ENCODE data around the gene GLP1R.

The GLP1R gene

GRCh38 chr6:39104528-39104927, 55.9 kb downstream of the GLP1R start:
- H3K27me3 ChIP-seq (ENCODE audit: control insufficient read depth, insufficient read depth, low read length), result no peaks in the 10 kb centered on the region
- H3K9ac ChIP-seq (ENCODE audit: low read length), result no peak overlapping the region
- no peak overlapping the region for H3K27ac ChIP-seq (ENCODE audit: low read depth, low read length)
- peaks cover 4% of the 10 kb centered on the region for H3K36me3 ChIP-seq (ENCODE audit: control insufficient read depth, insufficient read depth, low read length)
- no peaks in the 10 kb centered on the region for H3K4me1 ChIP-seq (ENCODE audit: control insufficient read depth, insufficient read depth, low read length)
- no peak overlapping the region for H3K4me3 ChIP-seq (ENCODE audit: low read length)

GRCh38 chr6:39107034-39107433, 58.5 kb downstream of the GLP1R start:
- H3K27me3 ChIP-seq (ENCODE audit: control insufficient read depth, insufficient read depth, low read length), result no peaks in the 10 kb centered on the region
- no peak overlapping the region for H3K27ac ChIP-seq (ENCODE audit: low read depth, low read length)
- H3K9ac ChIP-seq (ENCODE audit: low read length), result no peak overlapping the region
- no peak overlapping the region for H3K4me3 ChIP-seq (ENCODE audit: low read length)
- H3K4me1 ChIP-seq (ENCODE audit: control insufficient read depth, insufficient read depth, low read length), result no peaks in the 10 kb centered on the region
- H3K36me3 ChIP-seq (ENCODE audit: control insufficient read depth, insufficient read depth, low read length), result peaks cover 4% of the 10 kb centered on the region

GRCh38 chr6:39107641-39108040, 59.1 kb downstream of the GLP1R start:
- Histone ChIP-seq H3K9ac (ENCODE audit: low read length) (no peak overlapping the region), H3K27me3 (ENCODE audit: control insufficient read depth, insufficient read depth, low read length) (no peaks in the 10 kb centered on the region), H3K27ac (ENCODE audit: low read depth, low read length) (no peak overlapping the region), H3K4me1 (ENCODE audit: control insufficient read depth, insufficient read depth, low read length) (no peaks in the 10 kb centered on the region), H3K4me3 (ENCODE audit: low read length) (no peak overlapping the region), H3K36me3 (ENCODE audit: control insufficient read depth, insufficient read depth, low read length) (peaks cover 4% of the 10 kb centered on the region)

GRCh38 chr6:39108041-39108839, 59.7 kb downstream of the GLP1R start:
- no peaks in the 10 kb centered on the region for H3K27me3 ChIP-seq (ENCODE audit: control insufficient read depth, insufficient read depth, low read length)
- H3K36me3 ChIP-seq (ENCODE audit: control insufficient read depth, insufficient read depth, low read length), result peaks cover 4% of the 10 kb centered on the region
- no peak overlapping the region for H3K9ac ChIP-seq (ENCODE audit: low read length)
- no peak overlapping the region for H3K27ac ChIP-seq (ENCODE audit: low read depth, low read length)
- H3K4me1 ChIP-seq (ENCODE audit: control insufficient read depth, insufficient read depth, low read length), result no peaks in the 10 kb centered on the region
- H3K4me3 ChIP-seq (ENCODE audit: low read length), result no peak overlapping the region

GRCh38 chr6:39111280-39111679, 62.7 kb downstream of the GLP1R start:
- no peak overlapping the region for H3K27ac ChIP-seq (ENCODE audit: low read depth, low read length)
- no peaks in the 10 kb centered on the region for H3K36me3 ChIP-seq (ENCODE audit: control insufficient read depth, insufficient read depth, low read length)
- H3K9ac ChIP-seq (ENCODE audit: low read length), result no peak overlapping the region
- no peak overlapping the region for H3K4me3 ChIP-seq (ENCODE audit: low read length)
- peaks cover 6% of the 10 kb centered on the region for H3K4me1 ChIP-seq (ENCODE audit: control insufficient read depth, insufficient read depth, low read length)
- H3K27me3 ChIP-seq (ENCODE audit: control insufficient read depth, insufficient read depth, low read length), result no peaks in the 10 kb centered on the region

GRCh38 chr6:39113788-39114187, 65.2 kb downstream of the GLP1R start:
- Histone ChIP-seq H3K27me3 (ENCODE audit: control insufficient read depth, insufficient read depth, low read length) (no peaks in the 10 kb centered on the region), H3K27ac (ENCODE audit: low read depth, low read length) (no peak overlapping the region), H3K4me1 (ENCODE audit: control insufficient read depth, insufficient read depth, low read length) (peaks cover 6% of the 10 kb centered on the region), H3K36me3 (ENCODE audit: control insufficient read depth, insufficient read depth, low read length) (no peaks in the 10 kb centered on the region), H3K9ac (ENCODE audit: low read length) (no peak overlapping the region), H3K4me3 (ENCODE audit: low read length) (peak overlapping the region; percentile 64)

- Histone ChIP-seq H3K36me3 (ENCODE audit: control insufficient read depth, insufficient read depth, low read length) (no peaks in the 10 kb centered on the region), H3K27ac (ENCODE audit: low read depth, low read length) (peak overlapping the region; percentile 90), H3K4me1 (ENCODE audit: control insufficient read depth, insufficient read depth, low read length) (peaks cover 6% of the 10 kb centered on the region), H3K27me3 (ENCODE audit: control insufficient read depth, insufficient read depth, low read length) (no peaks in the 10 kb centered on the region), H3K9ac (ENCODE audit: low read length) (no peak overlapping the region), H3K4me3 (ENCODE audit: low read length) (peak overlapping the region; percentile 64)
Measured at GRCh38 chr6:39114388-39114703, 65.8 kb downstream of the GLP1R start.

- H3K27ac ChIP-seq (ENCODE audit: low read depth, low read length), result peak within 1 kb of the TSS; percentile 90
- H3K27me3 ChIP-seq (ENCODE audit: control insufficient read depth, insufficient read depth, low read length), result no peaks in the 10 kb centered on the region
- H3K9ac ChIP-seq (ENCODE audit: low read length), result peak within 1 kb of the TSS; percentile 43
- peaks cover 6% of the 10 kb centered on the region for H3K4me1 ChIP-seq (ENCODE audit: control insufficient read depth, insufficient read depth, low read length)
- no peaks in the 10 kb centered on the region for H3K36me3 ChIP-seq (ENCODE audit: control insufficient read depth, insufficient read depth, low read length)
- peak within 1 kb of the TSS; percentile 64 for H3K4me3 ChIP-seq (ENCODE audit: low read length)
Measured at GRCh38 chr6:39114704-39115599, 66.4 kb downstream of the GLP1R start, which contains the start of gene SAYSD1. TSS of gene SAYSD1 (minus strand) at chr6:39115186. CDS start at chr6:39115089, 97 bp downstream.

GRCh38 chr6:39118921-39119320, 70.3 kb downstream of the GLP1R start:
- H3K4me3 ChIP-seq (ENCODE audit: low read length), result no peak overlapping the region
- H3K27me3 ChIP-seq (ENCODE audit: control insufficient read depth, insufficient read depth, low read length), result no peaks in the 10 kb centered on the region
- H3K9ac ChIP-seq (ENCODE audit: low read length), result no peak overlapping the region

GRCh38 chr6:39124114-39124513, 75.5 kb downstream of the GLP1R start:
- Histone ChIP-seq H3K4me3 (ENCODE audit: low read length) (no peak overlapping the region), H3K4me1 (ENCODE audit: control insufficient read depth, insufficient read depth, low read length) (no peaks in the 10 kb centered on the region), H3K36me3 (ENCODE audit: control insufficient read depth, insufficient read depth, low read length) (no peaks in the 10 kb centered on the region), H3K27me3 (ENCODE audit: control insufficient read depth, insufficient read depth, low read length) (no peaks in the 10 kb centered on the region), H3K9ac (ENCODE audit: low read length) (no peak overlapping the region), H3K27ac (ENCODE audit: low read depth, low read length) (no peak overlapping the region)

More at GRCh38 chr6:39118921-39119320, 70.3 kb downstream of the GLP1R start:
- no peaks in the 10 kb centered on the region for H3K36me3 ChIP-seq (ENCODE audit: control insufficient read depth, insufficient read depth, low read length)
- no peak overlapping the region for H3K27ac ChIP-seq (ENCODE audit: low read depth, low read length)
- H3K4me1 ChIP-seq (ENCODE audit: control insufficient read depth, insufficient read depth, low read length), result peaks cover 4% of the 10 kb centered on the region

- Histone ChIP-seq H3K27me3 (ENCODE audit: control insufficient read depth, insufficient read depth, low read length) (no peaks in the 10 kb centered on the region), H3K9ac (ENCODE audit: low read length) (no peak overlapping the region), H3K4me3 (ENCODE audit: low read length) (no peak overlapping the region), H3K27ac (ENCODE audit: low read depth, low read length) (no peak overlapping the region), H3K36me3 (ENCODE audit: control insufficient read depth, insufficient read depth, low read length) (no peaks in the 10 kb centered on the region), H3K4me1 (ENCODE audit: control insufficient read depth, insufficient read depth, low read length) (no peaks in the 10 kb centered on the region)
Measured at GRCh38 chr6:39128106-39128505, 79.5 kb downstream of the GLP1R start.

- H3K9ac ChIP-seq (ENCODE audit: low read length), result no peak overlapping the region
- H3K4me3 ChIP-seq (ENCODE audit: low read length), result no peak overlapping the region
- H3K4me1 ChIP-seq (ENCODE audit: control insufficient read depth, insufficient read depth, low read length), result no peaks in the 10 kb centered on the region
- no peak overlapping the region for H3K27ac ChIP-seq (ENCODE audit: low read depth, low read length)
- H3K27me3 ChIP-seq (ENCODE audit: control insufficient read depth, insufficient read depth, low read length), result no peaks in the 10 kb centered on the region
- H3K36me3 ChIP-seq (ENCODE audit: control insufficient read depth, insufficient read depth, low read length), result no peaks in the 10 kb centered on the region
Measured at GRCh38 chr6:39128832-39129231, 80.3 kb downstream of the GLP1R start.
